OCI-LY7 (cell line): ENCODE data around the gene MAPK13. TPM values are rescaled to one million over a fixed set of nuclear protein-coding genes. Genes with fewer than 3 reads are reported as not detected.

Experiments used
- BruUV-seq: library from RNA; stranded (reverse); fragments of 400-500 nt; replicated peaks from 2 replicates; lab custom pipeline; 2021; lab: Mats Ljungman, UMichigan
- CTCF ChIA-PET: fragments of 300-600 bp; sonication (Branson Sonifier 250); formaldehyde crosslinking; loops from one replicate; lab custom pipeline; 2022; ENCODE audit warnings: antibody characterized with exemption; ENCODE audit not compliant: unreplicated experiment; lab: Charles Lee
- POLR2A ChIA-PET: fragments of 300-600 bp; sonication (Branson Sonifier 250); formaldehyde crosslinking; loops from one replicate; lab custom pipeline; 2022; ENCODE audit warnings: antibody characterized with exemption; lab: Charles Lee
- DNase-seq: peaks from one replicate; pipeline ENCODE4 v3.0.0-alpha.2; 2015; ENCODE audit warnings: low spot score
- H2AFZ ChIP-seq: fragments of 200-600 bp; sonication (generic), shearing (Covaris generic); 2 replicates; pipeline ENCODE4 v1.6.1; 2014; ENCODE audit warnings: mild to moderate bottlenecking, antibody characterized with exemption, low read length, moderate library complexity
- H3K27ac ChIP-seq: fragments of 200-600 bp; sonication (generic); 2 replicates; pipeline ENCODE4 v1.5.1; 2014; ENCODE audit warnings: mixed run types, low read depth, mild to moderate bottlenecking, moderate library complexity, low read length, inconsistent platforms; ENCODE audit not compliant: poor library complexity, severe bottlenecking
- H3K36me3 ChIP-seq: fragments of 200-600 bp; sonication (generic); 2 replicates; pipeline ENCODE4 v1.6.1; 2014; ENCODE audit warnings: mild to moderate bottlenecking, antibody characterized with exemption, low read length, moderate library complexity, mixed read lengths; ENCODE audit not compliant: insufficient read depth
- H3K4me1 ChIP-seq: fragments of 200-600 bp; sonication (generic); 2 replicates; pipeline ENCODE4 v1.5.1; 2014; ENCODE audit warnings: mild to moderate bottlenecking, low read length; ENCODE audit not compliant: insufficient read depth, poor library complexity, severe bottlenecking
- H3K4me2 ChIP-seq: fragments of 200-600 bp; sonication (generic); 2 replicates; pipeline ENCODE4 v1.6.1; 2014; ENCODE audit warnings: mild to moderate bottlenecking, low read length
- H3K4me3 ChIP-seq: fragments of 200-600 bp; sonication (generic); 2 replicates; pipeline ENCODE4 v1.5.1; 2014; ENCODE audit warnings: mild to moderate bottlenecking, low read depth, low read length; ENCODE audit not compliant: poor library complexity, severe bottlenecking
- H3K79me2 ChIP-seq: fragments of 200-600 bp; sonication (generic); 2 replicates; pipeline ENCODE4 v1.6.1; 2016; ENCODE audit warnings: low read depth, mild to moderate bottlenecking, low read length, moderate library complexity, mixed read lengths; ENCODE audit not compliant: insufficient read depth
- H3K9me2 ChIP-seq: fragments of 200-600 bp; sonication (generic); 2 replicates; pipeline ENCODE4 v1.6.1; 2016; ENCODE audit warnings: mild to moderate bottlenecking, low read length, mixed read lengths; ENCODE audit not compliant: insufficient read depth
- H3K9me3 ChIP-seq: fragments of 200-600 bp; sonication (generic); 2 replicates; pipeline ENCODE4 v1.6.1; 2014; ENCODE audit warnings: mild to moderate bottlenecking, mixed run types, low read length, mixed read lengths
- H4K20me1 ChIP-seq: fragments of 200-600 bp; sonication (generic); 2 replicates; pipeline ENCODE4 v1.6.1; 2014; ENCODE audit warnings: mild to moderate bottlenecking, antibody characterized with exemption, low read length, moderate library complexity, mixed read lengths; ENCODE audit not compliant: insufficient read depth
- EZH2phosphoT487 ChIP-seq: fragments of 200-600 bp; sonication (generic); IDR thresholded peaks from 2 replicates; pipeline ENCODE4 v1.6.1; 2018; ENCODE audit warnings: low read depth, borderline replicate concordance, mild to moderate bottlenecking, mixed run types, antibody characterized with exemption, low read length, moderate library complexity, mixed read lengths
- intact Hi-C: fragments of 100-400 bp; cut with micrococcal nuclease; formaldehyde crosslinking; loops from one replicate; pipeline ENCODE4 v1.10.0; 2022; ENCODE audit not compliant: unreplicated experiment
- total RNA-seq, 2 experiments: library from RNA; depleted of rRNA in 1 of 2; stranded (reverse); fragments of >200 nt in 1 of 2; shearing (Covaris generic) in 1 of 2; gene quantifications; 2 replicates each; pipeline ENCODE4 v1.2.3, GENCODE V29; 2014 to 2022
- TF ChIP-seq, protein P1 (sequence below): fragments of 200-600 bp; sonication (generic); conservative IDR thresholded peaks from 2 replicates; pipeline ENCODE4 v1.5.1; 2014; ENCODE audit warnings: mild to moderate bottlenecking, antibody characterized with exemption, low read length, moderate library complexity, mixed read lengths

Gene MAPK13
- total RNA-seq, 2 experiments from 2014 or later = 0.88 to 1.8 TPM

DNA sequence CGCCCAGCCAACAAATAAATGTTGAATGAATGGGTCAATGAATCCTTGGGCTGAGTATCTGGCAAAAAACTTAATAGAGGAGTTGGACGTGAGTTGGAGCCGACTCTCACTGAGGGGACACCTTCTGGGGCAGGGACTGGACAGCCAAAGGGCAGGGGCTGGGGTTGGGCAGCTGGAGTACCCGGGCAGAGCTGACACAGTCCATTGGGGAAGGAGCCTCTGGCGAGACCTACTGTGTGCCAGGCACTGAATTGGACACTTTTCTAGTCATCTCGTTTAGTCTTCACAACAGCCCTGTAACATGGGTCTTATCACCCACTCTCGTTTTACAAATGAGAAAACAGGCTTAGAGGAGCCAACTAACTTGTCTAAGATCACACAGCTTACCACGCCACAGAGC is 4.7 kb upstream of the MAPK13 start:
- DNase-seq = no peak
- no peak overlapping the region for H3K4me2 ChIP-seq
- no peak overlapping the region for H2AFZ ChIP-seq
- ChIA-PET CTCF (no interaction called here), POLR2A (no interaction called here)
- peaks cover 23% of the 10 kb centered on the region for H3K4me1 ChIP-seq
- no peaks in the 10 kb centered on the region for H3K9me3 ChIP-seq
- H3K9me2 ChIP-seq = no peaks in the 10 kb centered on the region
- H3K36me3 ChIP-seq = no peaks in the 10 kb centered on the region
- intact Hi-C loops = no loop called here
- TF ChIP-seq, protein P1, sequence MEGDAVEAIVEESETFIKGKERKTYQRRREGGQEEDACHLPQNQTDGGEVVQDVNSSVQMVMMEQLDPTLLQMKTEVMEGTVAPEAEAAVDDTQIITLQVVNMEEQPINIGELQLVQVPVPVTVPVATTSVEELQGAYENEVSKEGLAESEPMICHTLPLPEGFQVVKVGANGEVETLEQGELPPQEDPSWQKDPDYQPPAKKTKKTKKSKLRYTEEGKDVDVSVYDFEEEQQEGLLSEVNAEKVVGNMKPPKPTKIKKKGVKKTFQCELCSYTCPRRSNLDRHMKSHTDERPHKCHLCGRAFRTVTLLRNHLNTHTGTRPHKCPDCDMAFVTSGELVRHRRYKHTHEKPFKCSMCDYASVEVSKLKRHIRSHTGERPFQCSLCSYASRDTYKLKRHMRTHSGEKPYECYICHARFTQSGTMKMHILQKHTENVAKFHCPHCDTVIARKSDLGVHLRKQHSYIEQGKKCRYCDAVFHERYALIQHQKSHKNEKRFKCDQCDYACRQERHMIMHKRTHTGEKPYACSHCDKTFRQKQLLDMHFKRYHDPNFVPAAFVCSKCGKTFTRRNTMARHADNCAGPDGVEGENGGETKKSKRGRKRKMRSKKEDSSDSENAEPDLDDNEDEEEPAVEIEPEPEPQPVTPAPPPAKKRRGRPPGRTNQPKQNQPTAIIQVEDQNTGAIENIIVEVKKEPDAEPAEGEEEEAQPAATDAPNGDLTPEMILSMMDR = no peak
- TF ChIP-seq EZH2phosphoT487 = no peak
- no peaks in the 10 kb centered on the region for H4K20me1 ChIP-seq
- H3K4me3 ChIP-seq = no peak overlapping the region
- H3K27ac ChIP-seq = no peak overlapping the region
- no TSS peak for BruUV-seq
- no peaks in the 10 kb centered on the region for H3K79me2 ChIP-seq

DNA sequence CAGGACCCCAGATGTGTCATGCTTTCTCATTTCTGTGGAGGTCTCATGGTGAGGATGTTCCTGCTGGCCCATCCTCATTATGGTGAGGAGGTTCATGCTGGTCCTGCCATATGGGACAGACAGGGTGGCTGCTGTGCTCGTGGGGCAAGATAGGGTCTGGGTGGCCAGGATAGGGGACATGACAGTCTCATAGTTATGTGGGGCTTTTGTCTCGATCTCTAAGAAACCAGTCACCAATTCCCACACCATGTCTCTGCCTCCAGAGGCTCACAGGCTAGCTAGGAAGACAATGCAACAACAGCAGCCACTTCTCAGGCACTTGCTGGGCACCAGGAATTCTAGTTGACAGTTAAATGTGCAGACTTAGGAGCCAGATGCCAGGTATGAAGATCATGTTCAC is 4.2 kb upstream of the MAPK13 start:
- no peaks in the 10 kb centered on the region for H3K36me3 ChIP-seq
- H3K9me2 ChIP-seq = no peaks in the 10 kb centered on the region
- no peak for DNase-seq
- no peaks in the 10 kb centered on the region for H4K20me1 ChIP-seq
- H3K79me2 ChIP-seq = no peaks in the 10 kb centered on the region
- H3K4me1 ChIP-seq = peaks cover 23% of the 10 kb centered on the region
- H2AFZ ChIP-seq = no peak overlapping the region
- H3K27ac ChIP-seq = no peak overlapping the region
- TF ChIP-seq EZH2phosphoT487 = no peak
- TF ChIP-seq, protein P1 = no peak
- no TSS peak for BruUV-seq
- no peaks in the 10 kb centered on the region for H3K9me3 ChIP-seq
- H3K4me2 ChIP-seq = no peak overlapping the region
- POLR2A ChIA-PET = no interaction called here
- no peak overlapping the region for H3K4me3 ChIP-seq
- intact Hi-C loops = no loop called here
- CTCF ChIA-PET = no interaction called here

DNA sequence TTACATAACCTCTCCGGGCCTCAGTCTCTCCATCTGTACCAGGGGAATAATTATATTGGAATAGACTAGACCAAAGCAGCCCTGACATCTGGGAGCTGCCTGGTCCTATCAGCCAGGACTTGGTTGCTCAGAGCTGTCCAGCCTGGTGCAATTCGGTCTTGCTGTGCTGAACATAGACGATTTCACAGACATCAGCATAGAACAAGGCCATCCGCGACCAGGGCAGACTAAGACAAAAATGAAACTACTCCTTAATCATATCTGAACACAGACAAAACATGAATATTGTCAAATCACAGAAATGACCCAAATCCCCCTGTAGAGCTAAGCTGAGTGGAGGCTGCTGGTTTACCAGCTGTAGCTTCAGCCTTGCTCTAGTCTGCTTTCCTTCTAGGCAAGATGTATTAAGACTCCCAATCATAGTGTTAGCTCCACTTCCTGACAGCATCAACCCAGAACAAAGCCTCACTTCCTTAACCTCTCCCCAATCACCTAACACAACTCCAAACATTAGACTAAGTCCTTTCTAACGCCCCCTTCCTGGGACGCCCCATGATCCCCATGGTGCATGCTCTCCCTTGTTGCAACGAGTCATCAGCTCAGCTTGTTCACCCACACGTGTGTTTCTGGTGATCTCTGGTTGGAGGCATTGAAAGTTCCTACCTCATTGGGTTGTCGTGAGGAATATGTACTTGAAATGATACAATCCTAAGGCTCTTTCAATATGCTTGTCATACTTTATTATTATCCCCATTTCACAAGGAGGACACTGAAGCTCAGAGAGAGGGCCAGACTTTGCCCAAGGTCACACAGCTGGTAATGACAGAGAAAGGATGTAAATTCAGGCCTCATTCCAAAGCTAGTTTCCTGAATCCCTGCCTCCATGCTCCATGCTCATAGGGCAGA is 3.5 kb upstream of the MAPK13 start:
- BruUV-seq = no TSS peak
- POLR2A ChIA-PET = interaction anchor here (0.8 kb wide), 1 partner anchor 14 kb away, joined by 4 read pairs; no protein-coding TSS in a partner anchor
- no peak overlapping the region for H2AFZ ChIP-seq

More for the DNA sequence above, 3.5 kb upstream of the MAPK13 start:
- H3K36me3 ChIP-seq = no peaks in the 10 kb centered on the region
- no peak for DNase-seq
- no peak overlapping the region for H3K4me2 ChIP-seq
- TF ChIP-seq, protein P1 = no peak
- no peak for TF ChIP-seq EZH2phosphoT487
- no peaks in the 10 kb centered on the region for H4K20me1 ChIP-seq
- CTCF ChIA-PET = no interaction called here
- no peaks in the 10 kb centered on the region for H3K9me3 ChIP-seq
- no peak overlapping the region for H3K27ac ChIP-seq
- peaks cover 23% of the 10 kb centered on the region for H3K4me1 ChIP-seq
- H3K9me2 ChIP-seq = no peaks in the 10 kb centered on the region
- no peak overlapping the region for H3K4me3 ChIP-seq
- intact Hi-C loops = no loop called here
- no peaks in the 10 kb centered on the region for H3K79me2 ChIP-seq
